Measurements from ENCODE around the gene NUP214. TPM values are rescaled to one million over a fixed set of nuclear protein-coding genes. Genes with fewer than 3 reads are reported as not detected.

Gene NUP214
- total RNA-seq, 1 donor from 2014 or later: 62.2 TPM

DNA sequence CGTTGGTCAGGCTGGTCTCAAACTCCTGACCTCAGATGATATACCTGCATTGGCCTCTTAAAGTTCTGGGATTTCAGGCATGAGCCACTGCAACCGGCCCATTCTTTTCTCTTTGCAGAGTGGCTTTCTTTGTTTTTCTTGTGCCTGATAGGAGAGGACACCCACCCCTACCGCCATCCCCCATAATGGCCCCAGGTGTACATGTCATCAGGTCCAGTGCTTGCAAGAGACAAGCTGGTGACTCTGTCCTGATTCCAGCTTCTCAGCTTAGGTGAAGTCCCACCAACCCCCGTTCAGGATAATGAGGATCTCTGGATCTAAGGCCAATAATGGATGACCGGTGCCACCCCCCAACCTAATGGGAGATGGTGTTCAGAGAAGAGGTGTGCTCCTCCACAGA, 31.4 kb upstream of the NUP214 start:
- no peak overlapping the region for H3K4me3 Mint-ChIP-seq (ENCODE audit: low read depth)
- TF ChIP-seq CTCF (IDR thresholded peaks at IDR 0.05; ENCODE audit: unreplicated experiment): no peak
- no peak for DNase-seq (ENCODE audit: low spot score, unreplicated experiment)
- peaks cover 18% of the 10 kb centered on the region for H3K27me3 Mint-ChIP-seq
- no peaks in the 10 kb centered on the region for H3K9me3 Mint-ChIP-seq (ENCODE audit: low read depth)
- H3K27ac Mint-ChIP-seq: no peak overlapping the region
- H3K4me1 Mint-ChIP-seq (ENCODE audit: low read depth): peaks cover 8% of the 10 kb centered on the region
- H3K36me3 Mint-ChIP-seq (ENCODE audit: insufficient read depth): no peaks in the 10 kb centered on the region

- H3K36me3 Mint-ChIP-seq (ENCODE audit: insufficient read depth): no peaks in the 10 kb centered on the region
- H3K4me3 Mint-ChIP-seq (ENCODE audit: low read depth): peak overlapping the region; percentile 27
- no peak overlapping the region for H3K27ac Mint-ChIP-seq
- no peak for TF ChIP-seq CTCF (IDR thresholded peaks at IDR 0.05; ENCODE audit: unreplicated experiment)
- H3K4me1 Mint-ChIP-seq (ENCODE audit: low read depth): peaks cover 8% of the 10 kb centered on the region
- H3K27me3 Mint-ChIP-seq: peaks cover 18% of the 10 kb centered on the region
- H3K9me3 Mint-ChIP-seq (ENCODE audit: low read depth): no peaks in the 10 kb centered on the region
- no peak for DNase-seq (ENCODE audit: low spot score, unreplicated experiment)
Observed at GRCh38 chr9:131094622-131095021, 30.8 kb upstream of the NUP214 start.

- H3K4me3 Mint-ChIP-seq (ENCODE audit: low read depth): peak overlapping the region; percentile 71
- no peak for DNase-seq (ENCODE audit: low spot score, unreplicated experiment)
- peaks cover 8% of the 10 kb centered on the region for H3K4me1 Mint-ChIP-seq (ENCODE audit: low read depth)
- H3K9me3 Mint-ChIP-seq (ENCODE audit: low read depth): no peaks in the 10 kb centered on the region
- peaks cover 18% of the 10 kb centered on the region for H3K27me3 Mint-ChIP-seq
- no peak for TF ChIP-seq CTCF (IDR thresholded peaks at IDR 0.05; ENCODE audit: unreplicated experiment)
- H3K27ac Mint-ChIP-seq: peak overlapping the region; percentile 36
- no peaks in the 10 kb centered on the region for H3K36me3 Mint-ChIP-seq (ENCODE audit: insufficient read depth)
Observed at GRCh38 chr9:131095666-131096268, 29.6 kb upstream of the NUP214 start.

- H3K4me3 Mint-ChIP-seq (ENCODE audit: low read depth): peak within 1 kb of the TSS; percentile 80
- peak; percentile 43 for TF ChIP-seq CTCF (IDR thresholded peaks at IDR 0.05; ENCODE audit: unreplicated experiment)
- H3K9me3 Mint-ChIP-seq (ENCODE audit: low read depth): no peaks in the 10 kb centered on the region
- H3K4me1 Mint-ChIP-seq (ENCODE audit: low read depth): peaks cover 8% of the 10 kb centered on the region
- H3K27me3 Mint-ChIP-seq: peaks cover 18% of the 10 kb centered on the region
- peak within 1 kb of the TSS; percentile 78 for H3K27ac Mint-ChIP-seq
- peak; percentile 71 for DNase-seq (ENCODE audit: low spot score, unreplicated experiment)
- no peaks in the 10 kb centered on the region for H3K36me3 Mint-ChIP-seq (ENCODE audit: insufficient read depth)
Observed at GRCh38 chr9:131096269-131097125, 28.9 kb upstream of the NUP214 start, which contains the start of gene AIF1L. Gene AIF1L (plus strand): TSS chr9:131096531. CDS start chr9:131096630, 99 bp downstream.

DNA sequence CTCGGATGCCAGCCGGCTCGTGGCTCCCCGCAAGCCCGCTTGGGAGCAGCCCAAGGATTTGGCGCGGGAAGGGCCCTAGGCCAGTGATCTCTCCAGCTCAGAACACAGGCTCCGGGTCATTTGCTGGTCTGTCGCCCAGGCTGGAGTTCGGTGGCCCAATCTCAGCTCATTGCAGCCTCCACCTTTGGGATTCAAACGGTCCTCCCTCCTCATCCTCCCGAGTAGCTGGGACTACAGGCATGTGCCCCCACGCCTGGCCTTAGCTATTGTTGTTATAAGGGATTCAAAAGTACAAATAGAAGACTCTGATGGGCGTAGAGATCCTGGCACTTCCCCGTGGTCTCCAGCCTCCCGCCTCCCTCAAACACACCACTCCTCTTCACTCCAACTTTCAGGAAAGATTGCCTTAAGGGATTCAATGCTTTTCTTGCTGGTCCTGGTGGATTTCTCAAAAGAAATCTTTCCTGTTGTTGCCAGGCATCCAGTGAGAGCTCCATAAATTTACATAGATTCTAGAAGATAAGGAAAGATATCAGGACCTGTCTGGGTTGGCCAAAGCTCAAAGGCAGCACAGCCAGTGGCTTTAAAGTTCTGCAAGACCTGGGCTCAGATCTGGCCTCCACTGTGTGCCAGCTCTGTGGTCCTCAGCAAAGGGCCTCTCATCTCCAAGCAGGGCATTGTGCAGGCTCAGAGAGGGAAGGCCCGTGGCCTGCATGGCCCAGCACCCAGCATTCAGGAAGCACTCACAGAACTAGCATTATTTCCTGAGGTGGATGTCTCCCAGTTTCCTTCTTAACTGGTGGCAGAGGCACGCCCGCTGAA, 28.0 kb upstream of the NUP214 start:
- peak overlapping the region; percentile 80 for H3K4me3 Mint-ChIP-seq (ENCODE audit: low read depth)
- no peak for DNase-seq (ENCODE audit: low spot score, unreplicated experiment)

More for the DNA sequence above, 28.0 kb upstream of the NUP214 start:
- TF ChIP-seq CTCF (IDR thresholded peaks at IDR 0.05; ENCODE audit: unreplicated experiment): no peak
- peaks cover 8% of the 10 kb centered on the region for H3K4me1 Mint-ChIP-seq (ENCODE audit: low read depth)
- H3K9me3 Mint-ChIP-seq (ENCODE audit: low read depth): no peaks in the 10 kb centered on the region
- no peaks in the 10 kb centered on the region for H3K36me3 Mint-ChIP-seq (ENCODE audit: insufficient read depth)
- peaks cover 18% of the 10 kb centered on the region for H3K27me3 Mint-ChIP-seq
- H3K27ac Mint-ChIP-seq: peak overlapping the region; percentile 78

Measured in progenitor cell of endocrine pancreas (in vitro differentiated cells).